Mucosa of descending colon (tissue), 3 donors: ENCODE measurements around the gene CRISPLD2. TPM values are rescaled to one million over a fixed set of nuclear protein-coding genes. Genes with fewer than 3 reads are reported as not detected.

Experiments used
- ATAC-seq: fragments of 200-7000 bp; cut with Tn5 transposase; one replicate; pipeline ENCODE4 v1.9.1; 2020; ENCODE audit warnings: mild to moderate bottlenecking, moderate library complexity
- DNase-seq, 3 donors: peaks; one replicate each; pipeline ENCODE4 v3.0.0-alpha.2; 2020
- H3K36me3 ChIP-seq: fragments of 200-600 bp; one replicate; pipeline ENCODE4 v1.8.0; 2021; ENCODE audit warnings: low read depth, mild to moderate bottlenecking
- H3K4me1 ChIP-seq: fragments of 200-600 bp; one replicate; pipeline ENCODE4 v1.8.0; 2021; ENCODE audit warnings: low read depth, mild to moderate bottlenecking
- H3K4me3 ChIP-seq: fragments of 200-600 bp; one replicate; pipeline ENCODE4 v1.8.0; 2021; ENCODE audit warnings: mild to moderate bottlenecking
- H3K9me3 ChIP-seq: fragments of 200-600 bp; one replicate; pipeline ENCODE4 v1.8.0; 2021; ENCODE audit warnings: mild to moderate bottlenecking
- CTCF ChIP-seq: fragments of 200-600 bp; IDR thresholded peaks from one replicate; pipeline ENCODE4 v1.8.0; 2022; ENCODE audit warnings: antibody characterized with exemption, mild to moderate bottlenecking
- intact Hi-C, 2 donors: fragments of 100-400 bp; cut with DNase I in 1 of 2; cut with micrococcal nuclease in 1 of 2; formaldehyde crosslinking; loops; one replicate each; pipeline versions ENCODE4 v1.11.0 to v1.11.1; 2022; cut with DNase I, micrococcal nuclease
- total RNA-seq, 3 donors: library from RNA; stranded (reverse); fragmentation: NEBNext Ultra II Directional in 2 of 3; extraction: Animal tissue kit (Norgen Biotek cat#: 25700) in 2 of 3; gene quantifications; one replicate each; pipeline versions ENCODE4 v1.2.1 to v1.2.4, GENCODE V29; 2021 to 2023
- donor health status: DM: no; HTN: no; CAD: no; lungs with moderate emphysema.
- donor health status: DM: no; HTN: no; CAD: no.
- donor health status: DM: no; HTN: yes; CAD: no.

CRISPLD2 gene
- total RNA-seq, 3 donors from 2014 or later: 10.5 to 114 (median 38.7) TPM

- ATAC-seq (no peak), DNase-seq (no peak)
- Histone ChIP-seq H3K4me1 (no peaks in the 10 kb centered on the region), H3K4me3 (no peak overlapping the region), H3K36me3 (no peaks in the 10 kb centered on the region), H3K9me3 (no peaks in the 10 kb centered on the region)
- intact Hi-C loops: no loop called here
- no peak for TF ChIP-seq CTCF
Observed at GRCh38 chr16:84803146-84803545, 16.6 kb upstream of the CRISPLD2 start.

- no peaks in the 10 kb centered on the region for H3K9me3 ChIP-seq
- H3K4me1 ChIP-seq: no peaks in the 10 kb centered on the region
- peak in 2 of 3 donors; percentile 3 to 25 for DNase-seq
- no peaks in the 10 kb centered on the region for H3K36me3 ChIP-seq
- ATAC-seq: no peak
- intact Hi-C loops: no loop called here
- TF ChIP-seq CTCF: no peak
- H3K4me3 ChIP-seq: no peak overlapping the region
Observed at GRCh38 chr16:84804326-84804725, 15.5 kb upstream of the CRISPLD2 start.

- TF ChIP-seq CTCF: no peak
- intact Hi-C loops: no loop called here
- no peaks in the 10 kb centered on the region for H3K4me1 ChIP-seq
- DNase-seq (peak in 2 of 3 donors; percentile 33 to 66), ATAC-seq (peak; percentile 63)
- no peak overlapping the region for H3K4me3 ChIP-seq
- H3K36me3 ChIP-seq: no peaks in the 10 kb centered on the region
- H3K9me3 ChIP-seq: no peaks in the 10 kb centered on the region
Observed at GRCh38 chr16:84806256-84806889, 13.4 kb upstream of the CRISPLD2 start.

- intact Hi-C loops: no loop called here
- H3K36me3 ChIP-seq: no peaks in the 10 kb centered on the region
- H3K9me3 ChIP-seq: no peaks in the 10 kb centered on the region
- no peak for TF ChIP-seq CTCF
- H3K4me1 ChIP-seq: no peaks in the 10 kb centered on the region
- ATAC-seq: no peak
- DNase-seq: peak in 1 of 3 donors; percentile 8
- H3K4me3 ChIP-seq: no peak overlapping the region
Observed at GRCh38 chr16:84806890-84807258, 12.9 kb upstream of the CRISPLD2 start.

GRCh38 chr16:84807776-84808175, 12.0 kb upstream of the CRISPLD2 start:
- Histone ChIP-seq H3K4me1 (no peaks in the 10 kb centered on the region), H3K9me3 (no peaks in the 10 kb centered on the region), H3K4me3 (no peak overlapping the region), H3K36me3 (no peaks in the 10 kb centered on the region)
- DNase-seq: peak in 1 of 3 donors; percentile 21
- ATAC-seq: no peak
- intact Hi-C loops: no loop called here
- no peak for TF ChIP-seq CTCF

GRCh38 chr16:84808826-84809225, 11.0 kb upstream of the CRISPLD2 start:
- no peak for ATAC-seq
- H3K4me1 ChIP-seq: no peaks in the 10 kb centered on the region
- no peak overlapping the region for H3K4me3 ChIP-seq
- DNase-seq: peak in 2 of 3 donors; percentile 17 to 28
- no peaks in the 10 kb centered on the region for H3K9me3 ChIP-seq
- TF ChIP-seq CTCF: no peak
- no peaks in the 10 kb centered on the region for H3K36me3 ChIP-seq
- intact Hi-C loops: no loop called here
